HG03196 (cell line): Measurements from ENCODE around the gene TNRC6C.

Experiments
- ATAC-seq: cut with Tn5 transposase; IDR thresholded peaks from one replicate; pipeline ENCODE4 v1.9.1; 2021; ENCODE audit not compliant: unreplicated experiment

TNRC6C gene

DNA sequence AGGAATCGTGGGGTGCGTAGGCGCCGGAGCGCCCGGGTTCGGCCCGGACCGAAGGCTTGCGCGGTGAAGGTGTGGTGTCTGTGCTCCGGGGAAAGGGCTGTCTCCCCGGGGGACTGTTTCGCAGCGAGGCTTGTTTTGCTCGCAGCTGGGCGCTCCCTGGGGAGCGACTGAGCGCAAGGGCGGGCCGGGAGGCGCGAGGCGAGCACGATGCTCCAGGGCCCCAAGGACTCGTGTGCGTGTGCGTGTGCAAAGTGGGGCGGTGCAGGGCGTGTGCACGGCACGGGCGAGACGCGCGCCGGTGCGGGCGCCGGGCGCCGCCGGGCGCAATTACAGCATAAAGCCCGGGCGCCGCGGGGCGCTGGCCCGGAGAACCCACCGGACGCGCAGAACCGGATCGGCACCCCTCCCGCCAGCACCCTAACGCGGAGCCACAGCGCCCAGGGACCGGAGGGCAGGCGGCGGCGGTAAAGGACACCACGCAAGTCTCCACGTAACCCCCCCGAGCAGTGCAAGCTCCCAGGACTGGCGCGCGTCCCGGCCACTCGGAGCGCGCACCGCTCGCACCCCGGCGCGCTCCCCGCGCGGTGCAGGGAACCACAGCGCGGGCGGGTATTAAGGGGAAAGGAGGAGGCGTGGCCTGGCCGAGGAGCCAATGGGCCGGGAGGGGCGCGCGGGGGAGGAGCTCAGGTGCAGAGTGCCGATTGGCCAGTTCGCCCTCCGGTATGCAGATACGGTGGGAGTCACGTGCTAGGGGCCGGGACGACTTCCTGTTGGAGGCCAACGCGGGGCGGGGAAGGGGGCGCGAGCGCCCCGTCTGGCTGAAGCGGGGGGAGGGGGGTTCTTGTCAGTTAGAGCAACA lies at the start of gene TNRC6C:
TSS of gene TNRC6C (plus strand) at position 847 of the 859 bp plus-strand sequence. CDS start 45,504 bp downstream, outside the sequence.
- ATAC-seq: peak; percentile 85

GRCh38 chr17:77909236-77909635 lies 49.3 kb upstream of the TNRC6C start:
- no peak for ATAC-seq

DNA sequence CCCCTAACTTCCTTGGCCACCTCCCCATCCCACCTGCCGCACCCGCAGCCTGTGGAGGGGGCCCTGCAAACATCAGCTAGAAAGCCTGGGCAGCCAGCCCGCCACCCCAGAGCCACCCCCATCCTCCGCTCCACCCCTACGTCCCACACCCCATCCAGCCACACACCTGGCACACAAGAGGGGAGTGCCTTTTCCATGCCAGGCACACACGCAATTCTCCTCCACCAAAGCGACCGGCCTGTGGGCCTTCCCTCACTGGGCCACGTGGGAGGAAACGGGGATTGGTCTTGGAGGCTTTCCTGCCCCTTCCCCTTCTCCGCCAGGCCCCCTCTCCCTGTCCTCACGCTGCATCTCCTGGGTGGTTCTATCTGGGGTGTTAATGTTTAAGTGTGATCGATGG lies 48.7 kb upstream of the TNRC6C start:
- ATAC-seq: no peak

GRCh38 chr17:77914385-77915254 lies 43.9 kb upstream of the TNRC6C start:
- no peak for ATAC-seq

GRCh38 chr17:77915594-77916021 lies 42.9 kb upstream of the TNRC6C start:
- no peak for ATAC-seq

GRCh38 chr17:77916264-77916663 lies 42.2 kb upstream of the TNRC6C start:
- no peak for ATAC-seq

DNA sequence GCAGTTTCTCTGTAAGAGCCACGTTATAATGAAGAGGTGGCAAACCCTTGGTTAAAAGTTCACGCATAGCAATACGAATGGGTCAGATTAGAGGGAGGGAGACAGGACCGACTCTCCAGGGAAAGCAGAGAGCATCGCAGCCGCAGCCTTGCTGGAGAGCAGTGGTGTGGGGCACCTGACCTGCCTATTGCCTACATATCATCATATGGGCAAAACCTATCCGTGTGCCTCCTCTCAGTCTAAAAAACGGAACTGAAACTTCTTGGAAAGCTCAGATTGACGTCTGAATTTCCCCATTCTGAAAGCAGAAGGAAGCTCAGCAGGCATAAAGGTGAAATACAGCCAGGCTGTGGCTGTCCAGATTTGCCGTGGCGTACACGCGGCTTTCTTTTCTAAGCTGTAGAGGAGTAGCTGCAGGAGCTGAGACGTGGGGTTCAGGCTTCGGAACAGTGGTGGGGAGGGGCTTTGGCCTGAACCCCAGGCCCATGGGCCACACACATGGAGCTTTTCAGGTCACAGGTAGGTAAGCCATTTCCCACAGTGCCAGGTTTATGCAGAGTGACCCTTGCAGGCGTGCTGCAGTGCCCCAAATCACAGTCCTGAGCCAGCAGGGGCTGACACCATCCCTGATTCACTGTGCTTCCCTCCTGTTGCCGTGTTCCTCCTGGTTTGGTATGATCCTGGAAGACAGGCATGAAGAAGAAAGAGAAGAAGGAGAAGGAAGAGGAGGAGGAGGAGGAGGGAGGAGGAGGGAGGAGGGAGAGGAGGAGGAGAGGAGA lies 41.6 kb upstream of the TNRC6C start:
- ATAC-seq: no peak

- ATAC-seq: no peak
Observed at GRCh38 chr17:77919276-77919675, 39.2 kb upstream of the TNRC6C start.

- ATAC-seq: no peak
Observed at GRCh38 chr17:77923135-77923534, 35.4 kb upstream of the TNRC6C start.

GRCh38 chr17:77923776-77924513 lies 34.6 kb upstream of the TNRC6C start:
- ATAC-seq: no peak

- no peak for ATAC-seq
Observed at GRCh38 chr17:77924757-77925336, 33.7 kb upstream of the TNRC6C start.

DNA sequence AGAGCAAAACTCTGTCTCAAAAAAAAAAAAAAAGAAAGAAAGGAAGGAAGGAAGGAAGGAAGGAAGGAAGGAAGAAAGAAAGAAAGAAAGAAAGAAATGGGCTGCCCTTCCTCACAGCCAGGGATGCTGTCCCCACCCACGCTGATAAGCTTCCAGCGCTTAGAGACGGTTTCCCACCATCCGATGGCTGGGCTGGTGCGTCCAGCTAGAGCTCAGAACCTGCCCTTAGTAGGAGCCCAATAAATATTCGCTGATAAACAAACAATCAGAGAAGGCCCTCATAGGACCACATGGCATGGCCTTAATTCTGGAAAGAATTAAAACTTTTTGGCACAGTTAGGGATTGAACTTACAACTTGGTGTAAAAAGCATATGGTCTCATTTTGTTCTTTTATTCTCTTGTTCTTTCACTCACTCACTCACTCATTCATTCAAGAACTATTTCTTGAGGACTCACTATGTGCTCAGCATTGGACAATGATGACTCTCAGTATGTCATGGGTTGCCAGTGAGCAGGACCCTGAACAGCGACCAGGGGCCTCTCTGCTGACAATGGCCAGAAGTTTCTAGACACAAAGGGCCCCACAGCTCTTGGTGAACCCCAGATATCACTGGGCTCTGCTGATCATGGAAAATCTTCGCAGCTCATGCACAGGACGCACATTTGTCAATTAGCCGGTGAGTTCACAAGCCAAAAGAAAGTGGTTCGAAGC lies 32.5 kb upstream of the TNRC6C start:
- ATAC-seq: no peak

DNA sequence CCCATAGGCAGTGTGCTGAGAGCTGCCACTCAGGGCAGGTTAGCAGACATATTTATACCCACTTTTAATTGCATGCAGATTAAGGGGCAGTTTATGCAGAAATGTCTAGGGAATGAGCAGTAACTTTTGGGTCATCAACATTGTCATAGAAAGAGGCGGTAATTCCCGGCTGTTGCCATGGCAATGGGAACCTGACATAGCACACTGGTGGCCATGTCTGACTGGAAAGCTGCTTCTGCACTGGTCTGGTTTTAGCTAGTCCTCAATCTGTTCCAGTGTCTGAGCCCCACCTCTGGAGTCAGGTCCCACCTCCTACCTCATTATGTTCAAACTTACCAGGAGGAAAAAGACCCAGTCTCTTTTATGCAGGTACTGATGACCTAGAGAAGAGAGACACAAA lies 31.5 kb upstream of the TNRC6C start:
- no peak for ATAC-seq

- no peak for ATAC-seq
Observed at GRCh38 chr17:77927777-77928518, 30.6 kb upstream of the TNRC6C start.

- ATAC-seq: no peak
Observed at GRCh38 chr17:77928519-77929179, 29.9 kb upstream of the TNRC6C start.

- no peak for ATAC-seq
Observed at GRCh38 chr17:77929180-77929564, 29.3 kb upstream of the TNRC6C start.

DNA sequence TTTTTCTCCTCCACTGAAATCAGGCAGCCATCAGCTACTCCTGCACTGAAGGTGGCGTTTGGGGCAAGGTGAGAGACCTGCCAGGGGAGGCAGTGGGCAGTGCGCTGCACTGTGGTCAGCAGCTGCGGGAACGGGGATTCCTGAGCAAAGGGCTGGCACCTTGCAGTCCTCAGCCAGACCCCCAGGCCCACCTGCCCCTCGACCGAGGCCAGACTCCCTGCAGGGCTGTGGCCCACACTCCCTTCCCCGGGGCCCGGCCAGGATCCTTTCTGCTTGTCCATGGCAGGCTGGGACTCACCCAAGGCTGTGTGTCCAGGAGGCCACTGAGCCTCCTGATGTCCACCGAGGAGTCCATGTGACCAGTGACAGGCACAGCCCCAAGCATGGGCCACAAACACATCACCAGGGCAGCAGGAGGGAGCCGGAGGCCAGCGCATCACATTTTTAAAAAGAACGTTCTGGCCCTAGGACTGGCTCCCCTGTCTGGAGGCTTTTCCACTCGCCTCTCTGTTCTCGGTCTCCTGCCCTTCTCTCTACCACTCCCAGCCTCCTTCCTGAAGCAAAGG lies 28.5 kb upstream of the TNRC6C start:
- ATAC-seq: no peak
